Suprapubic skin (tissue), 4 donors: ENCODE data around the gene PTTG1IP. TPM values are rescaled to one million over a fixed set of nuclear protein-coding genes. Genes with fewer than 3 reads are reported as not detected.
A peak's percentile ranks its signal among the peaks of the same experiment; 100 is the strongest.

Source experiments
- DNase-seq, 2 donors: peaks; one replicate each; pipeline ENCODE4 v3.0.0-alpha.2; 2019; ENCODE audit warnings: low spot score in 2 of 2
- H3K27ac ChIP-seq: fragments of 200-600 bp; sonication (generic); one replicate; pipeline ENCODE4 v1.5.1; 2019
- H3K27me3 ChIP-seq: fragments of 200-600 bp; sonication (generic); one replicate; pipeline ENCODE4 v1.5.1; 2019
- H3K36me3 ChIP-seq: fragments of 200-600 bp; sonication (generic); one replicate; pipeline ENCODE4 v1.5.1; 2019
- H3K4me1 ChIP-seq: fragments of 200-600 bp; sonication (generic); one replicate; pipeline ENCODE4 v1.5.1; 2019
- H3K4me3 ChIP-seq: fragments of 200-600 bp; sonication (generic); one replicate; pipeline ENCODE4 v1.5.1; 2019; ENCODE audit warnings: mild to moderate bottlenecking
- H3K9me3 ChIP-seq: fragments of 200-600 bp; sonication (generic); one replicate; pipeline ENCODE4 v1.5.1; 2019
- CTCF ChIP-seq, 2 donors: fragments of 200-600 bp in 1 of 2; fragments of 450-650 bp in 1 of 2; sonication (generic) in 1 of 2; IDR thresholded peaks; one replicate each; pipeline ENCODE4 v1.5.1; 2016 to 2019; ENCODE audit warnings: antibody characterized with exemption in 2 of 2, mild to moderate bottlenecking in 1 of 2, moderate library complexity in 1 of 2
- EP300 ChIP-seq: sonication (generic); formaldehyde crosslinking; IDR thresholded peaks from one replicate; pipeline ENCODE4 v1.6.1; 2017; ENCODE audit warnings: antibody characterized with exemption
- POLR2A ChIP-seq, 2 donors: fragments of 450-650 bp; IDR thresholded peaks; one replicate each; pipeline ENCODE4 v1.6.1; 2017; ENCODE audit warnings: antibody characterized with exemption in 2 of 2, mild to moderate bottlenecking in 2 of 2, moderate library complexity in 2 of 2
- POLR2AphosphoS5 ChIP-seq, 3 donors: sonication (generic); formaldehyde crosslinking; IDR thresholded peaks; one replicate each; pipeline ENCODE4 v1.6.1; 2017; ENCODE audit warnings: antibody characterized with exemption in 3 of 3
- WGBS: methylation state at CpG from one replicate; pipeline ENCODE4 v1.1.5; 2018; 5-methylcytosine and 5-hydroxymethylcytosine counted together
- total RNA-seq, 4 donors: library from RNA; depleted of rRNA; stranded (reverse); fragments of >200 nt; gene quantifications; one replicate each; pipeline ENCODE4 v1.1.0, GENCODE V29; 2016

The PTTG1IP gene
- total RNA-seq, 4 donors from 2014 or later, result 114 to 172 (median 143) TPM

- peaks cover 46% of the 10 kb centered on the region for H3K36me3 ChIP-seq
These were observed 69.8 kb downstream of the PTTG1IP start for GRCh38 chr21:44803651-44804050.

GRCh38 chr21:44802396-44803153 is 70.9 kb downstream of the PTTG1IP start:
- H3K27me3 ChIP-seq, result no peaks in the 10 kb centered on the region
- H3K9me3 ChIP-seq, result no peaks in the 10 kb centered on the region
- peak overlapping the region; percentile 94 for H3K4me3 ChIP-seq
- TF ChIP-seq POLR2AphosphoS5 (IDR thresholded peaks at IDR 0.05), result no peak
- TF ChIP-seq CTCF (IDR thresholded peaks at IDR 0.05), result no peak
- no peak for TF ChIP-seq POLR2A (IDR thresholded peaks at IDR 0.05)
- no peak for TF ChIP-seq EP300
- peak overlapping the region; percentile 84 for H3K27ac ChIP-seq
- H3K36me3 ChIP-seq, result peaks cover 38% of the 10 kb centered on the region
- H3K4me1 ChIP-seq, result peaks cover 34% of the 10 kb centered on the region
- WGBS, result 47% methylated on average over 13 of the region's 32 CpGs
- no peak for DNase-seq

More at GRCh38 chr21:44803651-44804050, 69.8 kb downstream of the PTTG1IP start:
- Histone ChIP-seq H3K4me3 (no peak overlapping the region), H3K27ac (no peak overlapping the region), H3K9me3 (no peaks in the 10 kb centered on the region), H3K4me1 (peaks cover 34% of the 10 kb centered on the region), H3K27me3 (no peaks in the 10 kb centered on the region)
- DNase-seq, result no peak
- TF ChIP-seq POLR2A (IDR thresholded peaks at IDR 0.05) (no peak), POLR2AphosphoS5 (IDR thresholded peaks at IDR 0.05) (no peak), EP300 (no peak)
- WGBS, result 84% methylated on average over 3 of the region's 3 CpGs

GRCh38 chr21:44801468-44802395 is 71.8 kb downstream of the PTTG1IP start, which contains the start of gene UBE2G2:
UBE2G2 (minus strand) TSS chr21:44801820; CDS start chr21:44801748, 72 bp downstream.
- H3K4me1 ChIP-seq, result peaks cover 34% of the 10 kb centered on the region
- H3K9me3 ChIP-seq, result no peaks in the 10 kb centered on the region
- peak; percentile 86 for DNase-seq
- peaks cover 29% of the 10 kb centered on the region for H3K36me3 ChIP-seq
- TF ChIP-seq CTCF (IDR thresholded peaks at IDR 0.05) (no peak), EP300 (no peak), POLR2A (IDR thresholded peaks at IDR 0.05) (peak in 1 of 2 donors; percentile 40), POLR2AphosphoS5 (IDR thresholded peaks at IDR 0.05) (peak in 2 of 3 donors; percentile 77 to 79)
- H3K27me3 ChIP-seq, result no peaks in the 10 kb centered on the region
- H3K27ac ChIP-seq, result peak within 1 kb of the TSS; percentile 84
- 0% methylated on average over 41 of the region's 97 CpGs for WGBS
- peak within 1 kb of the TSS; percentile 94 for H3K4me3 ChIP-seq

- WGBS, result 3% methylated on average over 17 of the region's 17 CpGs
These were observed 72.5 kb downstream of the PTTG1IP start for GRCh38 chr21:44800971-44801467.

More at GRCh38 chr21:44800971-44801467, 72.5 kb downstream of the PTTG1IP start:
- H3K4me1 ChIP-seq, result peaks cover 34% of the 10 kb centered on the region
- DNase-seq, result no peak
- H3K27ac ChIP-seq, result peak overlapping the region; percentile 84
- TF ChIP-seq POLR2AphosphoS5 (IDR thresholded peaks at IDR 0.05) (no peak), CTCF (IDR thresholded peaks at IDR 0.05) (peak in 1 of 2 donors; percentile 34)
- peaks cover 22% of the 10 kb centered on the region for H3K36me3 ChIP-seq
- H3K4me3 ChIP-seq, result peak overlapping the region; percentile 94
- no peaks in the 10 kb centered on the region for H3K27me3 ChIP-seq
- no peaks in the 10 kb centered on the region for H3K9me3 ChIP-seq
